ENCODE results near the gene PPP2R2B.

Gene PPP2R2B

GRCh38 chr5:146878476-146879172 is at the start of gene PPP2R2B:
Gene PPP2R2B (minus strand): TSS chr5:146878757.
- no peak for DNase-seq (ENCODE audit: low read depth)

DNA sequence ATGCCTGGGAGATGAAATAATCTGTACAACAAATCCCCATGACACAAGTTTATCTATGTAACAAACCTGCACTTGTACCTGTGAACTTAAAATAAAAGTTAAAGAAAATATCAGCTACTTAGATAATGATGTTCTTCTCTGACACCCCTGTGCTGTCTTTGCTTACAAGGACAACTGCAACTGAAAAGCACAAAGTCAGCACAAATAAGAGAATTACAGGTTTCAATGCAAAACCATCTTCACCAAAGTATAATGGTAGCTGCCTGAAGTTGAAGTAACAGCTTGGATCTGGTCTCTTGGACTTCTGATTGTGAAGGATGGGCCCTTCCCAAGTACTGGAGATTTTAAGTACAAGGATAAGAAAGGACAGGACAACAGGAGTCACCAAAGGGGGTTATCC is 45.6 kb upstream of the PPP2R2B start:
- no peak for DNase-seq (ENCODE audit: low read depth)
- TF ChIP-seq CTCF (conservative IDR thresholded peaks at IDR 0.05; ENCODE audit: low read depth, low read length), result no peak
- H3K4me3 ChIP-seq (ENCODE audit: low read depth, low read length), result no peak overlapping the region

More at GRCh38 chr5:146878476-146879172, at the start of gene PPP2R2B:
- TF ChIP-seq CTCF (conservative IDR thresholded peaks at IDR 0.05; ENCODE audit: low read depth, low read length), result no peak
- H3K4me3 ChIP-seq (ENCODE audit: low read depth, low read length), result peak within 1 kb of the TSS; percentile 45

DNA sequence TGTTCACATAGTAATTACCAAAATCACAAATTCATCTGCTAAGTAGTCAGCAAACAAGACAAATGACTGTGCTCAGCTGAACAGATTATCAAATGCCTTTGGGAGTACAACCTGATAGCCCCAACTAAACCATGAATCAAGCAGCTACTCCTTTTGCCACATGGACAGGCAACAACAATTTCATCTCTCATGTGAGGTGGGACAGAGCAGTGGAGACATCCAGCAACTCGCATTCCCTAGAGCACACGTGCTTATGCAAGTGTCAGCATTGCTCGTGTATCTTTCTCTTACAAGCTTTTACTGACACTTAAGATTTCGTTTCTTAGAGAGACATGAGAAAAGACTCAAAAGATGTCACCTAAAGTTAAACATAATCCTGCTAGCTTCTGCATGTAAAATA is 42.7 kb upstream of the PPP2R2B start:
- no peak for TF ChIP-seq CTCF (conservative IDR thresholded peaks at IDR 0.05; ENCODE audit: low read depth, low read length)
- no peak for DNase-seq (ENCODE audit: low read depth)
- H3K4me3 ChIP-seq (ENCODE audit: low read depth, low read length), result no peak overlapping the region

GRCh38 chr5:146920351-146920881 is 41.9 kb upstream of the PPP2R2B start:
- TF ChIP-seq CTCF (conservative IDR thresholded peaks at IDR 0.05; ENCODE audit: low read depth, low read length), result no peak
- H3K4me3 ChIP-seq (ENCODE audit: low read depth, low read length), result no peak overlapping the region
- no peak for DNase-seq (ENCODE audit: low read depth)

DNA sequence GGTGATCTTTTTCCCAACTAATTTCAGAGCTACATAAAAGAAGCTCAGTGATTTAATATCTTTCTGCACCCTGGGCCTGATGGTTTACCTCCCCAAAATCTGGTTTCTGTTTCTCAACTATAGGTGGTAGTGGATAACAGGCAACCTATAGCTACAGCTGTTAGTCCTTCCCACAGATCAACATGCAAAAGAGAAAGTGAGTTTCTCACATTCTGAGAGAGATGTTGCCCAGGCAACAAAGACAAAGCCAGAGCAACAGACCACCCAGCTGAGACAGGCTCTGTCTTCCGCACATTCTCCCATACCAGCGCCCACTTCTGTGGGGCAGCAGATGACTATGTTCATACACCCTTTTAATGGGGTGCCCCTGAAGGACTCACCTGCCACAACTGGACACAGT is 40.7 kb upstream of the PPP2R2B start:
- H3K4me3 ChIP-seq (ENCODE audit: low read depth, low read length), result no peak overlapping the region
- DNase-seq (ENCODE audit: low read depth), result no peak
- TF ChIP-seq CTCF (conservative IDR thresholded peaks at IDR 0.05; ENCODE audit: low read depth, low read length), result no peak

DNA sequence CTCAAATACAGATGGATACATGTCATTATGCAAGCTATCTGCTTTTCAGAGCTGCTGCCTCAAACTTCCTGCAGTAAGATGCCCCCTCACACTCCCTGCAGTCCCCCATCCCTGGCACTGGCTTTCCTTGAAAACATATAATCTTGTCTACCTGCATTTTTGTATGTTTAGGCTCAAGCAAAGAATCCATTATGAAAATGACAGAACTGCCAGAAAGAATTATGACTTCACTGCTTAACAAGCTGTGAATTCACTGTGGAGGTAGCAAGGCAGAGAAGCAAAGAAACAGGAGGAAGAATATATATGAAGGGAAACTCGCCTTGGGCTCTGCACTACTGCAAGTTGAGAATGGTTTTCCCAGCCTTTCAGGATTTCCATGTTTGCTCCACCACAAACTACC is 39.4 kb upstream of the PPP2R2B start:
- no peak for DNase-seq (ENCODE audit: low read depth)
- no peak overlapping the region for H3K4me3 ChIP-seq (ENCODE audit: low read depth, low read length)
- TF ChIP-seq CTCF (conservative IDR thresholded peaks at IDR 0.05; ENCODE audit: low read depth, low read length), result no peak

- no peak for DNase-seq (ENCODE audit: low read depth)
- H3K4me3 ChIP-seq (ENCODE audit: low read depth, low read length), result no peak overlapping the region
- TF ChIP-seq CTCF (conservative IDR thresholded peaks at IDR 0.05; ENCODE audit: low read depth, low read length), result no peak
These were observed 34.3 kb upstream of the PPP2R2B start for GRCh38 chr5:146912874-146913273.
